Measurements from ENCODE around the gene GPC3.
"Not testable (repeated sequence)": the region's sequence is repeated elsewhere in the genome, so short reads cannot be mapped to it uniquely, and the experiment has no call there.

The GPC3 gene

GRCh38 chrX:133646719-133647116 lies 338.7 kb downstream of the GPC3 start:
- DNase-seq (ENCODE audit: low spot score) = no peak

DNA sequence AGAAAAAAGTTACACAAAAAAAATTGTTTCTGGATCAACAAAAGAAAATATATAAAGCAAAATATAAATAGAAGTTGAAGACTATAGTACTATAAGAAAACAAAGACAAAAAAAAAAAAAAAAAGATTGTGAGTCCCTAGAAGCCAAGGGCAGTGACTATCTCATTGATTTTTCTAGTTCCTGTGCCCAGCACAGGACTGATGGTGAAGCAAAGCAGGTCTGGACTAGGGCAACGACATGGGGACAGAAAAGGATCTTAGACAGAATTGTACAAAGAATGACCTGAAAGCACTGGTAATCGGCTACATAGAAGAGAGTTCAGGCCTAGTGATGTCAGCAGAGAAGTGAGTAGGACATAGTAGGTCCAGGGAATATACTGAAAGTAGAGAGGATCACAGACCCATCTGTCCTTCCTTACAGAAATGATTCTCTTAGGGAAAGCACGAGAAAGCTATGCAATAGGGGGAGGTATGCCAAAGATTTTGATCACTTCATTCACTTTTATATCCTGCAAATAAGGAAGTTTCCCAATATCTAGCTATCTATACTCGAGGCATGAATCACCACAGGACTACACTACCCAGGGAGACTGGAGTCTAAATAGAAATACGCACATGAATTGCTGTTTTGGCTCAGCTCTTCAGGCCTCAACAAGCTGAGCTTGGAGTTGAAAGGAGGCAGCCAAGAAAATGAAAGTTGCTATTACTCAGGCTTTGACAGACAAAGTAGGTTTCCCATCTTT lies 339.2 kb downstream of the GPC3 start:
- no peak for DNase-seq (ENCODE audit: low spot score)

GRCh38 chrX:133645256-133645655 lies 340.1 kb downstream of the GPC3 start:
- DNase-seq (ENCODE audit: low spot score) = no peak

DNA sequence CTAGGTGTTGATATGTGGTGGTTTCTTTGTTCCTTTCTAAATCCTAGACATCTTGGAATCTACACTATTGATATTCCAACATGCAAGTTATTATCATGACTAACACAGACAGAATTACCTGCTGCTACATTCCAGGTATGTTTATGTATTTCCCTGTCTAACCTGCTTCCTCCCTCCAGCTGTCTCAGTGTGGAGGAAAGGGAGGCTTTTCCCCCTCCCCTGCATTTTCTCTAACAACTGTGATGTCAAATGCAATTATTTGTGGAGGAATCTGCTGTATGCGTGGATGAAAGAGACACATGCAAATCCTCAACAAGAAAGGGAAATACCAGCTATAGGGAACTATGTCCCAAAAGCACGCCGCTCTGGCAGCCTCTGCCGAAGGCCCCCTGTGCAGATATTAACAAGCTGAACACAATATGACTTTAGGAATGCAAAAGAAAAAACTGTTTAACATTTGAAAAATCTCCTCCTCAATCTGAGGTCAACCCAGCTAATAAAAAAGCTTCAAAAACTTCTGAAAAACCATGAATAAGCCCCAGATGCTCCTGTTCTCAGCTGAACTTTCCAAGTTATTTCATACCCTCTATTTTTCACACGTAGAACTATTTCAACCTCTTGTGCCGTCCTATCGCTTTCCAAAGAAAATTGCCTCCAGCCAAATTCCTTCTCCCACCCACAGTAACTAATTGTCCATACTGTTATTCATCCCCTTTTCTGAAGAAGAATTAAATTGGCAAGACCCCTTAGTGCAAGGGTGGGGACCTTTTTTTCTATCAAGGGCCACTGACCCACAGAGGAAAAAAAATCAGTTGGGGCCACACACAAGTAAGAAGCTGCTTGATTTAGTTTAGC lies 345.0 kb downstream of the GPC3 start:
- no peak for DNase-seq (ENCODE audit: low spot score)

DNA sequence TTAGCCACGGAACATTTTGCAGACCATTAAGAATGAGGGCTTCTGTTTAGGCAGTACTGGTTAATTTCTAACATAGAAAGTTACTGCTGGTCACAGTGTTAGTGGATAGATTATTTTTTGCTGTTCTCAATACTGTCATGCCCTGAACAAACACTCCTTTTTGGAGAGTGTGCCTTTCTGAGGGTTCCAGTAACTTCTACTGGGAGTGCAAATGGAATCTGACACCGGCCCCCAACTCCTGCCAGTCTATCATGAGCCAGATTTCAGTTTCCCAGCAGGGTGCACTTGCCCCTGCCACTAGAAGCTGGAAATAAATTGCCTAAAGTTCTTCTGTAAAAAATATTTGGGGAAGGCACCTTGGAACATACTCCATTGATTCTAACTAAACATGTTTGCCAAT lies 345.7 kb downstream of the GPC3 start:
- no peak for DNase-seq (ENCODE audit: low spot score)

DNA sequence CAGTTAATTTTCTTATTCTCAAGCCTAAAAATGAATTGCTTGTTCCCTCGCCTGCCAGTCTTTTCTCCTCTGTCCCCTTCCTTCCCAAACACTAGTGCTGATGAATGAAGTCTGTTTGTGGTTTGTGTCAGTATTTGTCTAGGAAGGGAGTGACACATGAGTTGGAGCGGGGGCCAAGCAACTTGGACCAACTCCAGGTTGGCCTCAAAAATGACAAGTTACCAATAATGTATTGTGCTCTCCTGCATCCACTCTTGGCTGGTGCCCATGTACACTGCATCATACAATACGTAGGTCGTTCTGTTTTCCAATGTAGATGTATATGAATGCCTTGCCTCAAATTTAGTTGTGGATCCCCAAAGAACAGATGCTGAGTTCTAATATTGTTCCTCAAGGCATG lies 347.1 kb downstream of the GPC3 start:
- no peak for DNase-seq (ENCODE audit: low spot score)

DNA sequence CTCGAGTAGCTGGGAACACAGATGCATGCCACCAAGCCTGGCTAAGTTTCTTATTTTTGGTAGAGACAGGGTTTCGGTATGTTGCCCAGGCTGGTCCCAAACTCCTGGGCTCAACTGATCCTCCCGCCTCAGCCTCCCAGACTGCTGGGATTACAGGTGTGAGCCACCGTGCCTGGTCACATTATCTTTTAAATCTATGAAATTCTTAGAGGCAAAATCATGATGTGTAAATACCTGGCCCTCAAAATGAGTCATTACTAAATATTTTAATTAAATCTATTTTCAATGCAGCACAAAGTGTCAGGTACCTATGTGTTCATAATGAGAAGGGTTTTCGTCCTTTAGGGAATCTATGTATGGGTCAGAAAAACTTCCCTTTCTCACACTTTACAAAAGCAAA lies 347.6 kb downstream of the GPC3 start:
- no peak for DNase-seq (ENCODE audit: low spot score)

DNA sequence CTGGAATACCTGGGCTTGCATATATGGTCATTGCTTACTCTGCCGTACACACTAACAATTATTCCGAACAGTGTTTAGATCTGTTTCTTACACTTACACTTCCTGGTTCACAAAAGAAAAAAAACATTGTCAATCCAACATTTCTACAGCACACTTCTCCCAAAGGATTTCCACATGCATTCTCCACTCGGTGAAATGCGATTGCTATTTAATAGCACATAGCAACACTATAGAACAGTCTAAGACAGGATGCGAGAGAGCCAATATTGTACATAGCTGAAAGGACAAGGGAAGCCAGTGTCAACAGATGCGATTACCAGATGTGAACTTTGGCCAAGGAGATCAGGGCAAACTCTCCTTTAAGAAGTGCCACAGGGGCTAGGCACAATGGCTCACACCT lies 349.4 kb downstream of the GPC3 start:
- DNase-seq (ENCODE audit: low spot score) = no peak

GRCh38 chrX:133634416-133634815 lies 351.0 kb downstream of the GPC3 start:
- no peak for DNase-seq (ENCODE audit: low spot score)

- DNase-seq (ENCODE audit: low spot score) = no peak
Observed at GRCh38 chrX:133633950-133634349, 351.4 kb downstream of the GPC3 start.

DNA sequence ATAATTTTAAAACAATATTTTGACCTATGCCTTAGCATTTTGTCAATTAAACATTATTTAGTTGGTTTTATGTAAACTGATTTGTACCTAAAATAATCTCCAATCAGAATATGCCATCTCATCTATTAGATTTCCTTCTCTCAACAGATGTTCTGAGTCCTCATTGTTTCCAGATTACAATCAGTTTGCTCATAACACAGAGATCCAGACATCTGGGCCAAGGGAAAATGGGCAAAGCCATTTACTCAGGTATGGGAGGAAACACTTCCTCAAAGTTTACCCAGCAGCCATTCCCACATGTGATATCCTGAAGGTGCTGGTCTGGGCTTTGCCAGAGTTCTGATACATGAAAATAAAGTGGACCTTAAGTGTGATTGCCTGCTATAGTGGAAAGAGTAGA lies 352.2 kb downstream of the GPC3 start:
- no peak for DNase-seq (ENCODE audit: low spot score)

- no peak for DNase-seq (ENCODE audit: low spot score)
Observed at GRCh38 chrX:133630362-133630761, 355.0 kb downstream of the GPC3 start.

DNA sequence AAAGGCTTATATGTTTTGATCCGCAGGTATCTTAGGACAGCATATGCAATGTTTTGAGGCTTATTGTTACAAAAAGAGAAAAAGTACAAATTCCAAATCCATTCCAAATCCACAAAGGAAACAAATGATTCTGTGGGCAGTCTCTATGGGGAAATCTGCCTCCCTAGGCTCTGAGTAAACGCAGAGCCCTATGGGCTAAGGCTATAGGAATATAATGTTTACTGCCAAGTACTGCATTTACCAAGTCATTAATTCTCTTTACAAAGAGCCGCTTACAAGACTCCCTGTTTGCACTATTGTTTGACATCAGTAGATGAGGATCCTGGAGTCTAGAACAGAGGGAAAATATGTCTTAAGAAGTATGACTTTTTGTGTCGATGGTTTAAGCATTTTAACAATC lies 357.7 kb downstream of the GPC3 start:
- DNase-seq (ENCODE audit: low spot score) = no peak

- not testable (repeated sequence) for DNase-seq (ENCODE audit: low spot score)
Observed at GRCh38 chrX:133621384-133621783, 364.0 kb downstream of the GPC3 start.

GRCh38 chrX:133611676-133612075 lies 373.7 kb downstream of the GPC3 start:
- DNase-seq (ENCODE audit: low spot score) = no peak

- no peak for DNase-seq (ENCODE audit: low spot score)
Observed at GRCh38 chrX:133610056-133610455, 375.3 kb downstream of the GPC3 start.

GRCh38 chrX:133609166-133609565 lies 376.2 kb downstream of the GPC3 start:
- DNase-seq (ENCODE audit: low spot score) = no peak

- DNase-seq (ENCODE audit: low spot score) = peak; percentile 4
Observed at GRCh38 chrX:133608406-133608805, 377.0 kb downstream of the GPC3 start.

- DNase-seq (ENCODE audit: low spot score) = no peak
Observed at GRCh38 chrX:133607419-133608348, 377.7 kb downstream of the GPC3 start.

GRCh38 chrX:133606990-133607389 lies 378.4 kb downstream of the GPC3 start:
- DNase-seq (ENCODE audit: low spot score) = no peak

GRCh38 chrX:133604801-133605200 lies 380.6 kb downstream of the GPC3 start:
- no peak for DNase-seq (ENCODE audit: low spot score)

GRCh38 chrX:133602881-133603280 lies 382.5 kb downstream of the GPC3 start:
- DNase-seq (ENCODE audit: low spot score) = no peak

Data from hepatic stellate cell (primary cell).